Measurements from ENCODE around the gene PHF21A.
"Not testable (repeated sequence)": the region's sequence is repeated elsewhere in the genome, so short reads cannot be mapped to it uniquely, and the experiment has no call there.

PHF21A gene

GRCh38 chr11:45918331-45918941 lies 202.8 kb downstream of the PHF21A start:
- peak; percentile 88 for DNase-seq

DNA sequence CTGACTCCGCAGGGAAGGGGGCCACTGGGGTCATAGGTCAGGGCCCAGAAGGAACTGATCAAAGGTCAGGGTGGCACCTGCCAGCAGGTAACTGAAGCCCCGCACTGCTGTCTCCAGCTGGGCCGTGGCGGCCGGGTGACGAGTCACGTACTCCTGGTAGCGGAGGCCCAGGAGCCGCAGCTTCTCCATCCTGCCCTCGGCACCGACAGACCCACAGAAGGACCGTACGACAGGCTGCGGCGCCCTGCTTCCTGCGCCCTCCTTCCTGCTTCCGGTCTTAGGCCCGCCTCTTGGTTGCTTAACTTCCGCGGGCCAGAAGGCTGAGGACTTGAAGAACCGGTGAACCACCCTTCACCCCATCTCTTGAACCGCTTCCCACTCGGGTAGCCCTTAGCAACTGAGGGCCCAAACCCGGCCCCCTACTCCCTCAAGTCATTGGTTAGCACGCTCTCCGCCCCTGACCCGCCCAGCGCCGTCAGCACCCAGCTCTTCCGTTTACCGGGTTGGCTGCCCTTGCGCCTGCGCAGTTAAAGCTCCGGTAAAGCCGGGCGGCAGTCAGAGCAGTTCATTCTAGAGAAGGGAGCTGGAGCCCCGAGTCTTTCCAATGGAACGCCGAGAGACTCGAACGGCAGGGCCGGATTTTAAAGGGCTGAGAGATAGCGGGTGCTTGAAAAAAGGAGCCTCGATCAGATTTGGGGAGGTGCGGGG lies 203.5 kb downstream of the PHF21A start, which contains the start of gene PEX16:
TSS of gene PEX16 (minus strand) at position 255 of the 708 bp plus-strand sequence. CDS start at position 189, 66 bp downstream.
- DNase-seq, result peak; percentile 98

DNA sequence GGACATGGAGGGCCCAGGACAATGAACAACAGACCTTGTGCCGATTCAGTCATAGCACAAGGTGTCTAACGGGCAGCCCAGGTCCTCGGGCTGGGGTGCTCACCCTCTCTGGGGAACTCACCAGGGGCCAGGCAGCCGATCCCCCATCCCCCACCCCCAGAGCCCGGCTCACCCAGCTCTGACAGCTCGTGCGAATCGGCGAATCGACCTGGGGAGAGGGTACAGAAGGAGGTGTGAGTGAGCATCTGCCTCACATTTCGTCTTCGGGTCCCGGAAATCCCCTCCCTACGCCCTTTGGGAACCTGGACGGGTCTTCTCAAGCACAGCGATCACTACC lies 204.0 kb downstream of the PHF21A start:
- no peak for DNase-seq

- DNase-seq, result no peak
Measured at GRCh38 chr11:45915446-45915845, 205.8 kb downstream of the PHF21A start.

DNA sequence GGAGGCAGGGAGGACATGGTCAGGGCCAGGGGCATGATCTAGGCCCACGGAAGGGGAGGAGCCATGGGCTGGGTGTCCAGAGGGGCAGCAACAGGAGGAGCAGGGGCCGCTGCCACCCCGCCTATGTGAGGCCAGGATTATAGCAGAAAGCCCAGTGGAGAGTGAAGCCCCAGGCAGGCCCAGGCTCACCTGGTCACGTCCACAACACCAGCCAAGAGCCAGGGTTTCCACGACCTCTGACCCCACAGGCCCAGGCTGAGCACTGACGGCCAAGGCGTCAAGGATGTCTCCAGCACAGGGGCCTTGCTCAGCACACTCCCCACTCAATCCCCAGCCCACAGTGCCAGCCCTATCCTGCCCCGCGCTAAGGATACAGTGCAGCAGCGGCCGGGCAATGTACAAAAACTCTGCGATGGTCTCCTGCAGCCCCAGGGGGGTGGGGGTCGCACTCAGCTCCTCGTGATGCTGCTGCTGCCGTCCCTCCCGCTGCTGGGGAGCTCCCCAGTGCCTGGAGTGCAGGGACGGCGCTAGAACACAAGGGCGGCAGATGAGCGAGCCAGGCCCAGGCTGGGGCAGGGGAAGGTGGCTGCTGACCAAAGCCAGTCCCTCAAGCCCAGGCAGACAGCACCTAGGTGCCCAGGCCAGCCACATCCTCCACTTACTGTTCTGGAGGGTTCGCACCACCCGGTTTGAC lies 207.2 kb downstream of the PHF21A start:
- no peak for DNase-seq

DNA sequence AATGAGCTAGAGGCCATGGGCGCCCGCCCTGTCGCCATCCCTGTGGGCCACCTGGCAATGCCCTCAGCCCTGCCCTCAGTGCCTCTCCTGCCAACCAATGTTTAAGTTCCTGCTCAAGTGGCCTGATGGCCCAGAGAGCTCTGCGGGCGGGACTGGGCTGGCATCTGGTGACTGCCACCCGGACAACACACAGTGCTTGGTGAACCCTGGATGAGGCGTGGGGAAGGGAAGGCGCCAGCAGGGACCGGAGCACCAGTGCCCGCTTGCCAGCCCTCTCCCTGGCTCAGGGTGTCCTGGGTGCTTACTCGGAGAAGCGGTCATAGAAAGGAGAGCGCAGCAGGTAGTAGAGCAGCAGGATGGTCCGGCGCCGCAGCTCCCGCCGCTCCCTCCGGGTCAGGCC lies 207.7 kb downstream of the PHF21A start:
- DNase-seq, result no peak

- DNase-seq, result no peak
Measured at GRCh38 chr11:45910623-45911022, 210.6 kb downstream of the PHF21A start.

GRCh38 chr11:45909594-45910475 lies 211.4 kb downstream of the PHF21A start:
- DNase-seq, result no peak

GRCh38 chr11:45907911-45908370 lies 213.3 kb downstream of the PHF21A start:
- no peak for DNase-seq

DNA sequence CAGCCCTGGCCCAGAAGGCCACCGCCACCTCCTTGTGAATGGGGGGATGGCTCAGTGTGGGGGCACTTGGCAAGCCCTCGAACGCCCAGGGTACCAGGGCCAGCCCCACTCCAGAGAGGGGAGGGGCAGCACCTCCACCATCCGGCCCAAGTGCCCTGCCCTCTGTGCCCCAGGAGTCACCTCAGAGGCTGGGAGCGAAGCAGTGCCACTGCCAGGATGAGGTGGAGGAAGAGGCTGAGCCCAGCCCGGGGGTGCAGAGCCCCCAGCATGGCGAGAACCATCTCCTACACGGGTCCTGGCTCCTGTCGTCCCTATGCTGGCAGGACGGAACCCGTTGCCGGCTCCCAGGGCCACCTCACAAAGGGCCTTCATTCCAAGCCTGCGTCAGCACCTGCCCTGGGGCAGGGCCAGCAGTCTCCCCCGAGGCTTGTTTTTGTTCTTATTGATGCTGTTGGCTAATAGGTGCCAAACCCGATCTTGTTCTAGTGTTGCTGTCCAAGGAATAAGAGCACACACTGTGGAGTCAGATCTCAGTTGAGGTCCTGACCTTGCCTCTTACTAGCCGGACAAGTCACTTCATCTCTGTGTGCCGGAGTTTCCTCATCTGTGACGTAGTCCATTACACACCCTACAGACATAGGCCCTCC lies 214.2 kb downstream of the PHF21A start, which contains the start of gene FREY1:
TSS of gene FREY1 (minus strand) at position 307 of the 647 bp plus-strand sequence. CDS start at position 281, 26 bp downstream.
- no peak for DNase-seq

DNA sequence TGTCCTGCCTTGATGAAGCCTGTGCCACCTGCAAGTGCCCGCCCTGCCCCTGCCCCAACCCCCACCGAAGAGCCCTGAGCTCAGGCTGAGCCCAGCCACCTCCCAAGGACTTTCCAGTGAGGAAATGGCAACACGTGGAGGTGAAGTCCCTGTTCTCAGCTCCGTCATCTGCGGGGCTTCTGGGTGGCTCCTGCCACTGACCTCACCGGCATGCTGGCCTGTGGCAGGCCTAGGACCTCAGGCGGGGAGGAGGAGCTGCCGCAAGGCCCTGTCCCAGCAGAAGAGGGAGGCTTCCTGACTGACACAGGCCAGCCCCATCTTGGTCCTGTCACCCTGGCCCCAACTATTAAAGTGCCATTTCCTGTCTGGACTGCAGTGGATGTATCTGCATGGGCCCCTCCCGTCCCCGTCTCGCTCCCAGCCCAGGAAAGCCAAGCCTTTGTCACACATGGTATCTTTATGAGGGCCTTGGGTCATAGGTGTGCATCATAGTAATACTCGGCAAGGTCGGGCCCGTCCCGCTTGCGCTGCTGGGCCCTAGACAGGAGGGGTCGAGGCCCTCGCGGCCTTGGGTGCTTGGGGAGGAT lies 215.1 kb downstream of the PHF21A start:
- no peak for DNase-seq

GRCh38 chr11:45905576-45905975 lies 215.7 kb downstream of the PHF21A start:
- not testable (repeated sequence) for DNase-seq

DNA sequence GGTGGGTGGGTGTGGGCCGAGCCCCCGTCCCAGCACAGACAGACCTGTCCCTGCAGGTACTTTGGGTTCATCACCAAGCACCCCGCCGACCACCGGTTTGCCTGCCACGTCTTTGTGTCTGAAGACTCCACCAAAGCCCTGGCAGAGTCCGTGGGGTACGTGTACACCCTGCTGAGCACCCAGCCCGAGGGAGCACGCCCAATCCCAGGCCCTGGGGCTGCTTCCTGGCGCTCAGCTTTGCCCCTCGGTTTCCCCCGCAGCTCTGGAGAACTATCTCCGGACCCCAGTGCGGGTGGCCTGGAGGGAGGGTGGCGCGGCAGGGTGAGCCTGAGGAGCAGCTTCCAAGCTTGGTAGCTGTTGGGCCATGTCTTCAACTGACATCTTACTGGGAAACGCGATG lies 216.2 kb downstream of the PHF21A start:
- no peak for DNase-seq

DNA sequence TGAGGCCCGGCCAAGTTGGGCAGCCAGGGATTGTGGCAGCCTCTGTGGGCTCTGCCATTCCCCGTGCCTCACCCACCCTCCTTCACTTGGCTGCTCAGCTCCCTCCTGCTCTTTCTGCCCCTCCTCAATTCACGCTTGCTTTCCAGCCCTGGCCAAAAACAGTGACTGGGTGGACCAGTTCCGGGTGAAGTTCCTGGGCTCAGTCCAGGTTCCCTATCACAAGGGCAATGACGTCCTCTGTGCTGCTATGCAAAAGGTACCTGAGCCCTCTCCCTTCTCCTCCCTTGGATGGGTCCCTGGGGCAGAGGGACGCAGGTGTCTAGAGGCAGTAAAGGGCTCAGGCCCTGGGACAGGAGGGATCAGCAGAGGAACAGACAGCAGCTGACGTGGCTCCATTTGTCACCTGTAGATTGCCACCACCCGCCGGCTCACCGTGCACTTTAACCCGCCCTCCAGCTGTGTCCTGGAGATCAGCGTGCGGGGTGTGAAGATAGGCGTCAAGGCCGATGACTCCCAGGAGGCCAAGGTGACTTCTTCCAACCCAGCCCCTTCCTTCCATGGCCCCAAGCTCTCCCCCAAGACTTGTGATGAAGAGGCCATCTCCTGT lies 216.8 kb downstream of the PHF21A start:
- no peak for DNase-seq

DNA sequence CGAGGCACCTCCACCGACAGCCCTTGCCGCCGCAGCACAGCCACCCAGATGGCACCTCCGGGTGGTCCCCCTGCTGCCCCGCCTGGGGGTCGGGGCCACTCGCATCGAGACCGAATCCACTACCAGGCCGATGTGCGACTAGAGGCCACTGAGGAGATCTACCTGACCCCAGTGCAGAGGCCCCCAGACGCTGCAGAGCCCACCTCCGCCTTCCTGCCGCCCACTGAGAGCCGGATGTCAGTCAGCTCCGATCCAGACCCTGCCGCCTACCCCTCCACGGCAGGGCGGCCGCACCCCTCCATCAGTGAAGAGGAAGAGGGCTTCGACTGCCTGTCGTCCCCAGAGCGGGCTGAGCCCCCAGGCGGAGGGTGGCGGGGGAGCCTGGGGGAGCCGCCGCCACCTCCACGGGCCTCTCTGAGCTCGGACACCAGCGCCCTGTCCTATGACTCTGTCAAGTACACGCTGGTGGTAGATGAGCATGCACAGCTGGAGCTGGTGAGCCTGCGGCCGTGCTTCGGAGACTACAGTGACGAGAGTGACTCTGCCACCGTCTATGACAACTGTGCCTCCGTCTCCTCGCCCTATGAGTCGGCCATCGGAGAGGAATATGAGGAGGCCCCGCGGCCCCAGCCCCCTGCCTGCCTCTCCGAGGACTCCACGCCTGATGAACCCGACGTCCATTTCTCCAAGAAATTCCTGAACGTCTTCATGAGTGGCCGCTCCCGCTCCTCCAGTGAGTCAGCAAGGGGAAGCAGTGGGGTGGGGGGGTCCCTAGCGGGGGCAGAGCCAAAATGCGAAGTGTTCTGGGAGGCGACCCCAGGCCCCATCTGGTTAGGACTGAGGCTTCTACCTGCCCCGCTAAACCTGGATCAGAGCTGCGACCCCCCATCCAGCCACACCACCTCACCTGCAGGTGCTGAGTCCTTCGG lies 218.5 kb downstream of the PHF21A start:
- DNase-seq, result no peak

GRCh38 chr11:45901626-45902025 lies 219.6 kb downstream of the PHF21A start:
- DNase-seq, result no peak

- peak; percentile 28 for DNase-seq
Measured at GRCh38 chr11:45900916-45901617, 220.2 kb downstream of the PHF21A start.

DNA sequence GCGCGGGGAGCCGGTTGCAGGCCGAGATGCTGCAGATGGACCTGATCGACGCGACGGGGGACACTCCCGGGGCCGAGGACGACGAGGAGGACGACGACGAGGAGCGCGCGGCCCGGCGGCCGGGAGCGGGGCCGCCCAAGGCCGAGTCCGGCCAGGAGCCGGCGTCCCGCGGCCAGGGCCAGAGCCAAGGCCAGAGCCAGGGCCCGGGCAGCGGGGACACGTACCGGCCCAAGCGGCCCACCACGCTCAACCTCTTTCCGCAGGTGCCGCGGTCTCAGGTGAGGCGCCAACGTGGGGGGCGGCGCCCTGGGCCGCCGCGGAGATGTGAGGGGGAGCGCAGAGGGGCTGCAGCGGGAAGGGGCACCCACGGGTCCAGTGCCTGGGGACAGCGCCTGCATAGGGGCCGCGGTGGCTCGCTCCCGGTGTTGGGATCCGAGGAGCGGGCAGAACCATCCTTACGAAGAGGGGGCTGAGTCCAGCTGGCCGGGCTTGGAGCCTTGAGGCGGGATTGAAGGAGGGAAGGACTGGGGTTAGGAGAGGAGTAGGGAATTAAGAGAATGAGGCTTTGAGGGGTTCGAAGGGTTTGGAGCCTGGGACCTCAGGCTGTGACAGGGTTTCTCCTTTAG lies 221.0 kb downstream of the PHF21A start:
- DNase-seq, result not testable (repeated sequence)

Data from NCI-H1105 (cell line).